GM23338 (cell line): ENCODE data around the gene C14orf93. TPM values are rescaled to one million over a fixed set of nuclear protein-coding genes. Genes with fewer than 3 reads are reported as not detected.

Source experiments
- ATAC-seq: fragments of 200-7000 bp; cut with Tn5 transposase; 3 replicates; pipeline ENCODE4 v1.9.1; 2020
- DNase-seq: peaks from one replicate; pipeline ENCODE4 v3.0.0-alpha.2; 2015; ENCODE audit warnings: low spot score
- H2AFZ ChIP-seq: fragments of 200-600 bp; sonication (generic); 2 replicates; pipeline ENCODE4 v1.8.0; 2016; ENCODE audit warnings: antibody characterized with exemption, mild to moderate bottlenecking, moderate library complexity
- H3F3A ChIP-seq: fragments of 200-600 bp; sonication (generic); replicated peaks from 2 replicates; pipeline ENCODE4 v1.8.0; 2017; ENCODE audit warnings: antibody characterized with exemption, mixed run types, low read depth
- H3K27ac ChIP-seq: fragments of 200-600 bp; sonication (generic); 2 replicates; pipeline ENCODE4 v1.6.1; 2016; ENCODE audit warnings: low read depth
- H3K27me3 ChIP-seq: fragments of 200-600 bp; sonication (generic); 2 replicates; pipeline ENCODE4 v1.8.0; 2016; ENCODE audit warnings: mild to moderate bottlenecking, mixed run types, moderate library complexity; ENCODE audit not compliant: insufficient read depth
- H3K36me3 ChIP-seq: fragments of 200-600 bp; sonication (generic); 2 replicates; pipeline ENCODE4 v1.8.0; 2016; ENCODE audit warnings: mild to moderate bottlenecking; ENCODE audit not compliant: insufficient read depth
- H3K4me1 ChIP-seq: fragments of 200-600 bp; sonication (generic); 2 replicates; pipeline ENCODE4 v1.8.0; 2016; ENCODE audit warnings: mild to moderate bottlenecking, moderate library complexity; ENCODE audit not compliant: insufficient read depth
- H3K4me2 ChIP-seq: fragments of 200-600 bp; sonication (generic); 2 replicates; pipeline ENCODE4 v1.7.1; 2017; ENCODE audit warnings: mixed run types
- H3K4me3 ChIP-seq: fragments of 200-600 bp; sonication (generic); 2 replicates; pipeline ENCODE4 v1.6.1; 2016; ENCODE audit warnings: mixed run types
- H3K79me2 ChIP-seq: fragments of 200-600 bp; sonication (generic); replicated peaks from 2 replicates; pipeline ENCODE4 v1.8.0; 2017; ENCODE audit warnings: mild to moderate bottlenecking; ENCODE audit not compliant: insufficient read depth
- H3K9me2 ChIP-seq: fragments of 200-600 bp; sonication (generic); 2 replicates; pipeline ENCODE4 v1.8.0; 2017; ENCODE audit not compliant: insufficient read depth
- H4K20me1 ChIP-seq: fragments of 200-600 bp; sonication (generic); replicated peaks from 2 replicates; pipeline ENCODE4 v1.8.0; 2017; ENCODE audit warnings: mild to moderate bottlenecking; ENCODE audit not compliant: insufficient read depth
- H3K27ac Mint-ChIP-seq: 2 replicates; pipeline ENCODE4 v1.8.0; 2020; ENCODE audit warnings: inconsistent platforms, mild to moderate bottlenecking, moderate library complexity, mixed read lengths
- H3K27me3 Mint-ChIP-seq: 3 replicates; pipeline ENCODE4 v1.8.0; 2022; ENCODE audit warnings: low read depth, mild to moderate bottlenecking, moderate library complexity, mixed read lengths, inconsistent platforms; ENCODE audit not compliant: insufficient read depth, poor library complexity
- H3K36me3 Mint-ChIP-seq: 3 replicates; pipeline ENCODE4 v1.8.0; 2021; ENCODE audit warnings: low read depth, mild to moderate bottlenecking, inconsistent platforms, moderate library complexity, mixed read lengths
- H3K4me1 Mint-ChIP-seq: 3 replicates; pipeline ENCODE4 v1.8.0; 2020; ENCODE audit warnings: mild to moderate bottlenecking, inconsistent platforms, mixed read lengths
- H3K4me3 Mint-ChIP-seq: 3 replicates; pipeline ENCODE4 v1.8.0; 2021; ENCODE audit warnings: moderate library complexity, mild to moderate bottlenecking, inconsistent platforms, mixed read lengths
- H3K9me3 Mint-ChIP-seq: 3 replicates; pipeline ENCODE4 v1.8.0; 2020; ENCODE audit warnings: moderate library complexity, mild to moderate bottlenecking, inconsistent platforms, mixed read lengths
- CREB1 ChIP-seq: fragments of 250-450 bp; sonication (Bioruptor Pico); IDR thresholded peaks from 2 replicates; pipeline ENCODE4 v1.5.0; 2020; ENCODE audit warnings: low read depth, mild to moderate bottlenecking, moderate library complexity
- CTCF ChIP-seq, 2 experiments: fragments of 200-600 bp in 1 of 2; sonication (generic) in 1 of 2; conservative IDR thresholded peaks; 2 replicates each; pipeline versions ENCODE4 v1.5.1 to v1.6.1; 2016 to 2017; ENCODE audit warnings: antibody characterized with exemption in 2 of 2, low read depth in 2 of 2, mild to moderate bottlenecking in 2 of 2, moderate library complexity in 1 of 2
- ETS1 ChIP-seq: IDR thresholded peaks from 2 replicates; pipeline ENCODE4 v1.6.1; 2016; ENCODE audit warnings: antibody characterized with exemption
- EZH2 ChIP-seq: fragments of 200-600 bp; sonication (generic); IDR thresholded peaks from one replicate; pipeline ENCODE4 v1.8.0; 2017; ENCODE audit warnings: antibody characterized with exemption, mild to moderate bottlenecking, low read depth; ENCODE audit not compliant: unreplicated experiment
- EZH2phosphoT487 ChIP-seq: fragments of 200-600 bp; sonication (generic); IDR thresholded peaks from one replicate; pipeline ENCODE4 v1.8.1; 2018; ENCODE audit warnings: antibody characterized with exemption; ENCODE audit not compliant: unreplicated experiment
- JUNB ChIP-seq: IDR thresholded peaks from one replicate; pipeline ENCODE4 v1.6.1; 2016; ENCODE audit warnings: antibody characterized with exemption; ENCODE audit not compliant: unreplicated experiment
- NANOG ChIP-seq: IDR thresholded peaks from 2 replicates; pipeline ENCODE4 v1.6.1; 2016; ENCODE audit warnings: antibody characterized with exemption, borderline replicate concordance
- POLR2AphosphoS5 ChIP-seq: IDR thresholded peaks from 2 replicates; pipeline ENCODE4 v1.6.1; 2016; ENCODE audit warnings: antibody characterized with exemption, low read depth
- STAT1 ChIP-seq: IDR thresholded peaks from one replicate; pipeline ENCODE4 v1.6.1; 2016; ENCODE audit warnings: antibody characterized with exemption; ENCODE audit not compliant: unreplicated experiment
- ZNF114 ChIP-seq: fragments of 250-450 bp; sonication (Bioruptor Pico); IDR thresholded peaks from 2 replicates; pipeline ENCODE4 v1.5.0; 2020; ENCODE audit warnings: mild to moderate bottlenecking, moderate library complexity
- ZNF331 ChIP-seq: fragments of 250-450 bp; sonication (Bioruptor Pico); IDR thresholded peaks from 2 replicates; pipeline ENCODE4 v1.5.0; 2020; ENCODE audit warnings: low read depth, mild to moderate bottlenecking, moderate library complexity
- ZNF462 ChIP-seq: fragments of 250-450 bp; sonication (Bioruptor Pico); IDR thresholded peaks from 2 replicates; pipeline ENCODE4 v1.5.0; 2020; ENCODE audit warnings: mild to moderate bottlenecking, moderate library complexity
- polyA plus RNA-seq: library from polyadenylated mRNA; unstranded; fragments of >200 nt; fragmentation: Nextera tagmentation; extraction: Ambion mirVana; gene quantifications from 2 replicates; pipeline ENCODE4 v1.2.1, GENCODE V29; 2016
- total RNA-seq: library from RNA; depleted of rRNA; stranded (reverse); fragments of >200 nt; shearing (Covaris generic); gene quantifications from 2 replicates; pipeline ENCODE4 v1.2.3, GENCODE V29; 2014
- TF ChIP-seq, protein P1 (sequence below): IDR thresholded peaks from one replicate; pipeline ENCODE4 v1.6.1; 2018; ENCODE audit warnings: antibody characterized with exemption; ENCODE audit not compliant: unreplicated experiment

C14orf93 gene
- total and polyA plus RNA-seq, 2 experiments from 2014 or later: 3.5 to 11.7 TPM

DNA sequence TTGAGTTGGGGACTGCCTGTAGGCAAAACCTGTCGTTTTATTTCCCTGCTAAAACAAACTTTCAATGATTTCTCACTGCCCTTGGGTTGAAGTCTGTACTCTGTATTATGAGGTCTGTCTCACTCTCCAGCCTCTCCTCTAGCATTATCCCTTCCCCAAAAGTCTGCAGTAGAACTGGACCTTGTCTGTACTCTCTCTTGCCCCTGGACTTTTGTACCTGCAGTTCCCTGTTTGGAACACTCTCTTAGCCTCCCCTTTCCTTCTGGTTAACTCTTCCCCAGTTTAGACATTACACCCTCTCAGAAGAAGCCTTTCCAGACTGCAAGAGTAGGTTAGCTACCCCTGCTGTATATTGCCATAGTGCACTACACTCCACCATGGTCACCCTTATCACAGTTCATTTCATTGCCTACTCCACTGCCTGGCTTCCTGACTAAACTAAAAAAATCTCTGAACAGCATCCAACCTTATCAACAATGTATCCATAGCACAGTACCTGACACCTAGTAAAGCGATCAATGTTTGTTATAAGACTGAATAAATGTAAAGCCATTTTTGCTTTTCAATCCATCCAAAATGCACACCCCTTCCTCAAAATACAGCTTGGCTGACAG is 23.9 kb downstream of the C14orf93 start:
- Histone ChIP-seq H3K36me3 (no peaks in the 10 kb centered on the region), H3K4me2 (no peak overlapping the region), H3K79me2 (peaks cover 11% of the 10 kb centered on the region), H4K20me1 (no peaks in the 10 kb centered on the region; the same call in 1 of the 2 replicates), H2AFZ (no peak overlapping the region), H3K27ac (0 out of 2 replicates have a peak overlapping the region, but pooled peaks have one; percentile 1), H3K4me1 (0 out of 2 replicates have a peak, but pooled peaks cover 5% of the 10 kb centered on the region), H3K9me2 (no peaks in the 10 kb centered on the region), H3K4me3 (no peak overlapping the region), H3K27me3 (peaks cover 12% of the 10 kb centered on the region), H3F3A (0 out of 2 replicates have a peak, but pooled peaks cover 6% of the 10 kb centered on the region)
- Mint-ChIP-seq H3K27me3 (peaks cover 8% of the 10 kb centered on the region), H3K4me1 (peaks cover 5% of the 10 kb centered on the region; the same call in 2 of the 3 replicates), H3K27ac (no peak overlapping the region), H3K36me3 (peaks cover 15% of the 10 kb centered on the region), H3K9me3 (peaks cover 14% of the 10 kb centered on the region; the same call in 2 of the 3 replicates), H3K4me3 (no peak overlapping the region)
- TF ChIP-seq STAT1: no peak
- no peak for TF ChIP-seq ETS1
- no peak for TF ChIP-seq POLR2AphosphoS5
- no peak for TF ChIP-seq EZH2phosphoT487
- no peak for TF ChIP-seq CTCF (conservative IDR thresholded peaks at IDR 0.05; ENCODE audit: low read depth in 2 of 2)
- TF ChIP-seq JUNB: no peak
- no peak for TF ChIP-seq ZNF114 (CRISPR knock-in tag)
- TF ChIP-seq, protein P1, sequence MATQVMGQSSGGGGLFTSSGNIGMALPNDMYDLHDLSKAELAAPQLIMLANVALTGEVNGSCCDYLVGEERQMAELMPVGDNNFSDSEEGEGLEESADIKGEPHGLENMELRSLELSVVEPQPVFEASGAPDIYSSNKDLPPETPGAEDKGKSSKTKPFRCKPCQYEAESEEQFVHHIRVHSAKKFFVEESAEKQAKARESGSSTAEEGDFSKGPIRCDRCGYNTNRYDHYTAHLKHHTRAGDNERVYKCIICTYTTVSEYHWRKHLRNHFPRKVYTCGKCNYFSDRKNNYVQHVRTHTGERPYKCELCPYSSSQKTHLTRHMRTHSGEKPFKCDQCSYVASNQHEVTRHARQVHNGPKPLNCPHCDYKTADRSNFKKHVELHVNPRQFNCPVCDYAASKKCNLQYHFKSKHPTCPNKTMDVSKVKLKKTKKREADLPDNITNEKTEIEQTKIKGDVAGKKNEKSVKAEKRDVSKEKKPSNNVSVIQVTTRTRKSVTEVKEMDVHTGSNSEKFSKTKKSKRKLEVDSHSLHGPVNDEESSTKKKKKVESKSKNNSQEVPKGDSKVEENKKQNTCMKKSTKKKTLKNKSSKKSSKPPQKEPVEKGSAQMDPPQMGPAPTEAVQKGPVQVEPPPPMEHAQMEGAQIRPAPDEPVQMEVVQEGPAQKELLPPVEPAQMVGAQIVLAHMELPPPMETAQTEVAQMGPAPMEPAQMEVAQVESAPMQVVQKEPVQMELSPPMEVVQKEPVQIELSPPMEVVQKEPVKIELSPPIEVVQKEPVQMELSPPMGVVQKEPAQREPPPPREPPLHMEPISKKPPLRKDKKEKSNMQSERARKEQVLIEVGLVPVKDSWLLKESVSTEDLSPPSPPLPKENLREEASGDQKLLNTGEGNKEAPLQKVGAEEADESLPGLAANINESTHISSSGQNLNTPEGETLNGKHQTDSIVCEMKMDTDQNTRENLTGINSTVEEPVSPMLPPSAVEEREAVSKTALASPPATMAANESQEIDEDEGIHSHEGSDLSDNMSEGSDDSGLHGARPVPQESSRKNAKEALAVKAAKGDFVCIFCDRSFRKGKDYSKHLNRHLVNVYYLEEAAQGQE: no peak
- TF ChIP-seq EZH2: no peak
- TF ChIP-seq ZNF462 (CRISPR knock-in tag): no peak
- TF ChIP-seq CREB1: no peak
- no peak for TF ChIP-seq NANOG
- TF ChIP-seq ZNF331 (CRISPR knock-in tag): no peak
- ATAC-seq (no peak), DNase-seq (no peak)
